GM19025 (cell line): ENCODE data around the gene TTLL10.

Experiments used
- ATAC-seq: cut with Tn5 transposase; IDR thresholded peaks from one replicate; pipeline ENCODE4 v1.9.1; 2021; ENCODE audit warnings: mild to moderate bottlenecking, low read depth, moderate library complexity; ENCODE audit not compliant: unreplicated experiment

Gene TTLL10

DNA sequence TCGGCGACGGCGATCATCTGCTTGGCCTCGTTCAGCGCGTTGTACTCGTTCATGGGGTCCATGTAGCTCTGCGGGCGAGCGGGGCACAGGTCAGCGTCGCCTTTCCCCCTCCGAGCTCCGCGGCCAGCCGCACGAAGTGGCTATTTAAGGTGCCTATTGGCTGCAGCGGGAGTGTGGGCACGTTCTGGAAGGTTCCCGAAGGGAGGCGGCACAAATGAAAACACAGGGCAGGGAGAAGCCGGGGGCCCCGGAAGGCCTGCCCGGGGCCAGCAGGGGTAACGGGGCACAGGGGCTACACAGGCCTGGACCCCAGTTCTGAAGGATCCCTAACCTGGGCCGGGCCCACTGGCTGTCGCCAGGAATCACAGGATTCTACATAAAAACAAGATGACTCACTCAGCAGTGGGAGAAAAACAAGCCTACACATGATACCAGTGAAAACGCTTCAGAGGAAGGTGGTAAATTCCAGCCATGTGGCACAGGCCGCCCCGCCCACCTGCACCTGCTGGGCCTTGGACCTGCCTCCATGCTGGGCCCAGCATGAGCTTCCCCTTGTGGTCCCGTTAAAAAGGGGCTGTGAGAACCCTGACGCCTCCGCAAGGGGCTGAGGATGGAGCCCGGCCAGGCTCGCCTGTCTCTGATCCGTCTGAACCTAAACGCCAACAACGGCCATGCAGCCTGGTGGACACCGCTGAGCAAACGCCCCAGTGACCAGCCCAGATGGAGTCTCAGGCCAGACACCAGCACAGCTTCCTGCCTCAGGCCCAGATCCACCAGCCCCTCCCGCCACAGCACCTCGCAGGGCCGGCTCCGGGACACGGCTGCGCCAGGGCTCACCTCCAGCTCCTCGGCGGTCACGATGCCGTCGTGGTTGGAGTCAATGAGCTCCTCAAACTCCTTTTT lies 44.2 kb downstream of the TTLL10 start:
- ATAC-seq = no peak

DNA sequence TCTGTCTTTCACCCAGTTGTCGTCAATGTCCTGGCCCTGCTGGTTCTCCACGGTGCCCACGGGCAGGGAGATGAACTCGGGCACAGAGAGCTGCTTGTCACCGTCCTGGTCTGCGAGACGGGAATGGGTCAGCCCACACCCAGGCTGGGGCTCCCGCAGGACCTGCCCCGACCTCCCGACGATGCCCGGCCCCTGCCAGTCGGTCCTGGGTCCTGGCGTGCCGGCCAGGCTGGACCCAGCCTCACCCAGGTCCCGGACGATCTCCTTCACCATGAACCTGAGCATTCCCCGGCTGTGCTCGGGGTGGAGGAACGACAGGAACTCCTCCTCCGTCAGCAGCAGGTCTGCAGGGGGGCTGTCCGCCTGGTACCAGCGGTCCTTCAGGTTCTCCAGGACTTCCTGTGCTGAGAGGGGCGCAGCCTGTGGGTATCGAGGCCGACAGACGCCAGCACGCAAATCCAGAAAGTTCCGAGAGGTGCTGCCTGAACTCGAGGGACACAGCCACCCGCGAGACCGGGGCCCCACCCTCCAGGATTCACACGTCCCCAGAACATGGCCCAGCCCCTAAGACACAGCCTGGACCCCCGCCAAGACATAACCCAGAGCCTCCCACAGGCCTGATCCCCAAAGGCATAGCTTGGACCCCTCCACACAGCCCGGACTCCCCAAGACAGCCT lies 45.0 kb downstream of the TTLL10 start:
- ATAC-seq = no peak

DNA sequence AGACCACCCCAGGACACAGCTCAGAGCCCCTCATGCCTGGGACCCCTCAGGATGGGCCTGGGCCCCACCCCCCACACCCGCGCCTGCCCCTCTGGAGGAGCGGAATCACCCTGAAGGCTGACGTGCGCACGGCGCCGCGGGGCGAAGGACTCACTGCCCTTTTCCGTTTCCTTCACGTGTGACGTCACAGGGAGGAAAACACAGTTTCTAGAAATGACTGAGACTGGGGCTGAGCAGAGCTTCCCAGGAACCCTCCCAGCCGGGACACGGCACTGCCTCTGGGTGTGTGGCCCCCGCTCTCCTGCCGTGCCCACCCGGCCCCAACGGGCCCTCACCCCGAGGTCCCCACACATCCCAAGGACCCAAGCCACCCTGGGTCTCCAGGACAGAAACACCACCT lies 45.7 kb downstream of the TTLL10 start:
- ATAC-seq = no peak

DNA sequence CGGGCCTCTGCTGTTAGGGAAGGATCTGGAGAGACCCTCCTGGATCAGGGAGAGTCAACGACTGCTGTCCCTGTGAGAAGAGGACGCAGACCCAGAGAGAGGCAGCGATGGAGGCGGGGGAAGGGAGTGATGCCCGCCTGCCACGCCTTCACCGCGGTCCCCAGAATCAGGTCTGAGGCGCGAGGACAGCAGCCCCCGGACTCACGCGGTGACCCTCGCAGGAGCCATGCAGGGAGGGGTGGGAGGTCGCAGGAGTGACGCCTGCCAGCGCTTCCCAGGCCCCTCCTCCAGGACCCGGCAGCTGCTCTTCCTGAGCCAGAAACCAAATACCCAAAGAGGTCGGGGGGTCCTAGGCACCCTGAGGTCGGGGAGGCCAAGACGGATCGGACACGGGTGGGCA lies 46.5 kb downstream of the TTLL10 start:
- ATAC-seq = no peak

DNA sequence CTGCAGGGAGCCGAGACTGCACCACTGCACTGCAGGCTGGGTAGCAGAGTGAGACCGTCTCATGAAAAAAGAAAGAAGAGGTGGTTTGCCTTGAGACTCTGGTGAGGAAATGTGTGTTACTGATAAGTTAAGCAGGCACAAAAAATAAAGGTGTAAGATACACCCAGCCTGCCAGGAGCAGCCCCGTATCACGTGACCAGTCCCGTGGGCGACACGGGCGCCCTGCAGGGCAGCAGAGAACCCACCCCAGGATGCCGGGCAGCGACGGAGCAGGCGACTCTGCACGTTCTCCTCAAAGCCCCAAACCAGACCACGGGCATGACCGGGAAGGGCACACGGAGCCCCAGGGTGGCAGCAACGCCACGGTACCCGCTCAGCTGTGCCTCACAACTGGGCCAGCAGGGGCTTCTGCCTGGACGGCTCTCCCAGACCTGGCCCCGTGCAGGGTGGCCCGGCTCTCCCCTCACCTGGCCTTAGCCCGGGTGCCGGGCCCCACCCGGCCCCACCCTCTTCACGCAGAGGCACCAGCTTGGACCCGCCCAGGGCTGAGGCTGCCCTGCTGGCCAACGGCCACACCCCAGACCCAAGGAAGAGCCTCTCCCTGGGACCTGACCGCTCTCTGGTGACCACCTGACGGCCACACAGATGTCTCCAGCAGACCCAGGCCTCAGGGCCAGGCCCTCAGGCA lies 48.4 kb downstream of the TTLL10 start:
- ATAC-seq = no peak

GRCh38 chr1:1222575-1223225 lies 49.0 kb downstream of the TTLL10 start:
- no peak for ATAC-seq

- no peak for ATAC-seq
Observed at GRCh38 chr1:1223321-1223720, 49.6 kb downstream of the TTLL10 start.

DNA sequence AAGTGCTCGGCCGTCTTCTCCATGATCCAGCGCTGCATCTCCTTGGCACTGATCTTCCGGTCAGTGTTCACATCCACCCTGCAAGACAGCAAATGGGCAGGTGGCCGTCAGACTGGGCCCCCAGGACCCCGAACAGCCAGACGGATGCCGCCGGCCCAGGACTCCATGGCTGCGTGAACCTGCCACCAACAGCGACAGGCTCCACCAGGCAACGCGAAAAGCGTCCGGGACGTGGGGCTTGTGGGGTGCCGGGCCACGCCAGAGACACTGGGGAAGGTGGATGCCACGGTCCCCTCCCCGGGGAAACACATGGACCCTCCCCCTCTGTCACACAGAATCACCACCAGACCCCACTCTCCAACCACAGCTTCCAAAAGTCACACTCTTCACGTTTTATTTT lies 50.2 kb downstream of the TTLL10 start:
- ATAC-seq = no peak

GRCh38 chr1:1225238-1225845 lies 51.7 kb downstream of the TTLL10 start:
- ATAC-seq = no peak

DNA sequence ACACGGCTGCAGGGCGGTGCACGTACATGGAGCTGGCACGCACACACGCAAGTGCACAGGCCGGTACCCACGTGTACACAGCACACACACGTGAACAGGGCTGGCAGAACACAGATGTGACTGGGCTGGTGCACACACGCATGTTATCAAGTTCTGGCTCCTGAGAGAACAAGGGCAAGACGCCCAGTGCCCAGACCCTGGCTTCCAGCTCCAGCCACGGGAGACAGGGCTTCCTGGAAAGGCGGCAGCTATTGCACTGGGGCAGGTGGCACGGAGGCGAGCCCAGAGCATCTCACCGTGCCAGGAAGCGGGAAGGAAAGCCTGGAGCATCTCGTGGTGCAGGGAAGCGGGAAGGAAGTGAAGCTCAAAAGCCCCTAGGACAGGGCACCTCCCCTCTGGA lies 52.2 kb downstream of the TTLL10 start:
- ATAC-seq = no peak

GRCh38 chr1:1226566-1227362 lies 53.1 kb downstream of the TTLL10 start:
- ATAC-seq = no peak

GRCh38 chr1:1227386-1227785 lies 53.7 kb downstream of the TTLL10 start:
- ATAC-seq = no peak

- no peak for ATAC-seq
Observed at GRCh38 chr1:1228187-1228586, 54.5 kb downstream of the TTLL10 start.

DNA sequence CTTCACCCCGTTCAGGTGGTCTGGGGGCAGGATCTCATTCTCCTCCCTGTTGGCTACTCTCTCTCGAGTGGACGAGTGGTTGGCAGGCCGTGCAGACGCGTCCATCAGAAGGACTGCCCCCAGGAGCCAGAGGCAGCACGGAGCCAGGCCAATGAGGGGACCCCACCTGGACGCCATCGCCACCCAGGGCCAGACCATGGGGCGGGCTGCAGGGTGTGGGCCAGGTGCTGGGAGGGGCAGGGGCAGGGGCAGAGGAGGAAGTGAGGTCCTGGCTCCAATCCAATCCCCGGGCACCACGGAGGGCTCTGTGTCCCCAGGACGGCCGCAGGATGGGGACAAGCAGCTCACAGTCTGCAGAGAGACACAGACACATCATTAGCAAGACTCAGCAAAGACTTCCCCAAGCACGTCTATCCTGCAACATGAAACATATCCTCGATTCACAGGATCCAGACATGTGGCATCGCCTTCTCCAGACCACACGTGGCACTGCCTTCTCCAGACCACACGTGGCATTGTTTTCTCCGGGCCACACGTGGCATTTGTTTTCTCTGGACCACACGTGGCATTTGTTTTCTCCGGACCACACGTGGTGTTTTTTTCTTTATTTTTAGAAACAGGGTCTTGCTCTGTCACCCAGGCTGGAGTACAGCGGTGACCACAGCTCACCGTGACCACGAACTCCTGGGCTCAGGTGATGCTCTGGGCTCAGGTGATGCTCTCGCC lies 55.1 kb downstream of the TTLL10 start:
- ATAC-seq = no peak

DNA sequence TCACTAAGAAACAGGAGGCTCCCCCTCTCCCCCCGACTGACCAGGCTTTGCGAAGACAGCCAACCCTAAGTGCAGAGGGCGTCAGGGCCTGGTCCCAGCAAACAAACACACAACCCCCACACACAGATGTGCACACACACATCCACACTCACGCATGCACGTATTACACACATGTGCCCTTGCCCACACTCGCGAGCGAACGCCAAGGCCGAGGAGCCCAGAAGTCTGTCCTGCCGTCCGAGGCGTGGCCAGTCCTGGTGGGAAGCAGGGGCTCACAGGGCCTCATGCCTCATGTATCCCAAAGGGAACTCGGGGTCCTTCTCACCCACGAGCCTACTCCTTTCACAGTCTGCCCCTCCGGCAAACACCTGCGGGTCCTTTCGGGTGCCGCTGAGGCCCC lies 56.1 kb downstream of the TTLL10 start:
- no peak for ATAC-seq

GRCh38 chr1:1230656-1231399 lies 57.1 kb downstream of the TTLL10 start:
- ATAC-seq = no peak

- peak; percentile 92 for ATAC-seq
Observed at GRCh38 chr1:1231400-1232207, 57.9 kb downstream of the TTLL10 start, which contains the start of gene SDF4. SDF4 (minus strand) TSS chr1:1232001; CDS start chr1:1228772, 3,229 bp downstream.
